NCI-H128 (cell line): Measurements from ENCODE around the gene HTR3E.
"Not testable (repeated sequence)": the region's sequence is repeated elsewhere in the genome, so short reads cannot be mapped to it uniquely, and the experiment has no call there.

ENCODE experiments used
- DNase-seq: peaks from one replicate; lab custom pipeline; 2025; ENCODE audit not compliant: unreplicated experiment; lab: John Stamatoyannopoulos, UW

Gene HTR3E

GRCh38 chr3:184096811-184097383 lies at the start of gene HTR3E:
Gene HTR3E, plus strand, starts transcription at chr3:184097064. Its CDS starts 466 bp downstream, at chr3:184097530.
- no peak for DNase-seq

GRCh38 chr3:184050217-184050847 lies 46.5 kb upstream of the HTR3E start:
- DNase-seq, result no peak

- DNase-seq, result no peak
Measured at GRCh38 chr3:184052767-184053166, 44.1 kb upstream of the HTR3E start, which contains the start of gene HTR3C. Gene HTR3C, plus strand, starts transcription at chr3:184053047. Its CDS starts 34 bp downstream, at chr3:184053081.

GRCh38 chr3:184058029-184058428 lies 38.8 kb upstream of the HTR3E start:
- DNase-seq, result no peak

- DNase-seq, result no peak
Measured at GRCh38 chr3:184059424-184059823, 37.4 kb upstream of the HTR3E start.

- DNase-seq, result no peak
Measured at GRCh38 chr3:184062637-184063036, 34.2 kb upstream of the HTR3E start.

- no peak for DNase-seq
Measured at GRCh38 chr3:184066211-184066610, 30.7 kb upstream of the HTR3E start.

- DNase-seq, result no peak
Measured at GRCh38 chr3:184067573-184068055, 29.2 kb upstream of the HTR3E start.

- DNase-seq, result no peak
Measured at GRCh38 chr3:184068344-184068743, 28.5 kb upstream of the HTR3E start.

- not testable (repeated sequence) for DNase-seq
Measured at GRCh38 chr3:184071142-184071541, 25.7 kb upstream of the HTR3E start.

GRCh38 chr3:184073621-184074020 lies 23.2 kb upstream of the HTR3E start:
- no peak for DNase-seq

GRCh38 chr3:184075901-184076300 lies 21.0 kb upstream of the HTR3E start:
- no peak for DNase-seq

GRCh38 chr3:184077881-184078280 lies 19.0 kb upstream of the HTR3E start:
- DNase-seq, result no peak

- no peak for DNase-seq
Measured at GRCh38 chr3:184078851-184079250, 18.0 kb upstream of the HTR3E start.

- DNase-seq, result no peak
Measured at GRCh38 chr3:184081116-184081830, 15.6 kb upstream of the HTR3E start.

- DNase-seq, result no peak
Measured at GRCh38 chr3:184082034-184082433, 14.8 kb upstream of the HTR3E start.

GRCh38 chr3:184082465-184082864 lies 14.4 kb upstream of the HTR3E start:
- DNase-seq, result no peak

GRCh38 chr3:184085389-184085852 lies 11.4 kb upstream of the HTR3E start:
- DNase-seq, result no peak

GRCh38 chr3:184092199-184092598 lies 4.7 kb upstream of the HTR3E start:
- no peak for DNase-seq

- DNase-seq, result no peak
Measured at GRCh38 chr3:184097556-184097955, 692 bp downstream of the HTR3E start.

- DNase-seq, result no peak
Measured at GRCh38 chr3:184099806-184100686, 3.2 kb downstream of the HTR3E start.
